Neural progenitor cell (in vitro differentiated cells): ENCODE results near the gene SLIT1. TPM values are rescaled to one million over a fixed set of nuclear protein-coding genes. Genes with fewer than 3 reads are reported as not detected.
A peak's percentile ranks its signal among the peaks of the same experiment; 100 is the strongest.

Experiments used
- DNase-seq: peaks from one replicate; pipeline ENCODE4 v3.0.0-alpha.2; 2016; ENCODE audit warnings: low spot score
- H2AFZ ChIP-seq: fragments of 200-600 bp; sonication (generic); replicated peaks from 2 replicates; pipeline ENCODE4 v1.6.1; 2016; ENCODE audit warnings: antibody characterized with exemption
- H3F3A ChIP-seq: fragments of 200-600 bp; sonication (generic); 2 replicates; pipeline ENCODE4 v1.6.1; 2016; ENCODE audit warnings: antibody characterized with exemption, low read depth
- H3K27ac ChIP-seq: fragments of 200-600 bp; sonication (generic); 2 replicates; pipeline ENCODE4 v1.5.1; 2016; ENCODE audit warnings: mild to moderate bottlenecking
- H3K27me3 ChIP-seq: fragments of 200-600 bp; sonication (generic); 2 replicates; pipeline ENCODE4 v1.6.1; 2016; ENCODE audit warnings: mild to moderate bottlenecking, moderate library complexity
- H3K36me3 ChIP-seq: fragments of 200-600 bp; sonication (generic); 2 replicates; pipeline ENCODE4 v1.5.1; 2016
- H3K4me1 ChIP-seq: fragments of 200-600 bp; sonication (generic); 2 replicates; pipeline ENCODE4 v1.6.1; 2016; ENCODE audit warnings: mixed run types
- H3K4me2 ChIP-seq: fragments of 200-600 bp; sonication (generic); 2 replicates; pipeline ENCODE4 v1.6.1; 2016
- H3K4me3 ChIP-seq: fragments of 200-600 bp; sonication (generic); 2 replicates; pipeline ENCODE4 v1.5.1; 2016
- H3K79me2 ChIP-seq: fragments of 200-600 bp; sonication (generic); 2 replicates; pipeline ENCODE4 v1.6.1; 2016; ENCODE audit warnings: low read depth
- H3K9ac ChIP-seq: fragments of 200-600 bp; sonication (generic); 2 replicates; pipeline ENCODE4 v1.6.1; 2016
- H3K9me3 ChIP-seq: fragments of 200-600 bp; sonication (generic); 2 replicates; pipeline ENCODE4 v1.5.1; 2016; ENCODE audit warnings: low read depth
- H4K20me1 ChIP-seq: fragments of 200-600 bp; sonication (generic); 2 replicates; pipeline ENCODE4 v1.6.1; 2016; ENCODE audit warnings: low read depth
- H3K27ac Mint-ChIP-seq: 3 replicates; pipeline ENCODE4 v1.8.0; 2021; ENCODE audit warnings: mixed read lengths
- H3K27me3 Mint-ChIP-seq: 2 replicates; pipeline ENCODE4 v1.8.0; 2022; ENCODE audit warnings: low read depth, mild to moderate bottlenecking, inconsistent platforms, moderate library complexity, mixed read lengths; ENCODE audit not compliant: insufficient read depth
- H3K36me3 Mint-ChIP-seq: 3 replicates; pipeline ENCODE4 v1.8.0; 2021; ENCODE audit warnings: mixed read lengths
- H3K4me1 Mint-ChIP-seq: 3 replicates; pipeline ENCODE4 v1.8.0; 2021; ENCODE audit warnings: mixed read lengths
- H3K4me3 Mint-ChIP-seq: 3 replicates; pipeline ENCODE4 v1.8.0; 2021; ENCODE audit warnings: mild to moderate bottlenecking, moderate library complexity, mixed read lengths
- H3K9me3 Mint-ChIP-seq: 3 replicates; pipeline ENCODE4 v1.8.0; 2020; ENCODE audit warnings: mixed read lengths
- CTCF ChIP-seq: fragments of 200-600 bp; sonication (generic); IDR thresholded peaks from 2 replicates; pipeline ENCODE4 v1.5.1; 2017; ENCODE audit warnings: antibody characterized with exemption, mild to moderate bottlenecking
- EZH2 ChIP-seq: fragments of 200-600 bp; sonication (generic); IDR thresholded peaks from 2 replicates; pipeline ENCODE4 v1.6.1; 2017; ENCODE audit warnings: antibody characterized with exemption, mild to moderate bottlenecking, moderate library complexity
- EZH2phosphoT487 ChIP-seq: fragments of 200-600 bp; sonication (generic); IDR thresholded peaks from 2 replicates; pipeline ENCODE4 v1.6.1; 2017; ENCODE audit warnings: antibody characterized with exemption
- total RNA-seq: library from RNA; depleted of rRNA; stranded (reverse); fragments of >200 nt; gene quantifications from 2 replicates; pipeline ENCODE4 v1.2.3, GENCODE V29; 2015; ENCODE audit warnings: low replicate concordance

Gene SLIT1
- total RNA-seq, 1 donor from 2014 or later: 0.92 TPM

GRCh38 chr10:97139651-97140048 lies 46.1 kb downstream of the SLIT1 start:
- DNase-seq: no peak
- Mint-ChIP-seq H3K4me3 (peak overlapping the region; percentile 44), H3K27me3 (peaks cover 41% of the 10 kb centered on the region), H3K36me3 (no peaks in the 10 kb centered on the region), H3K27ac (peak overlapping the region; percentile 46), H3K4me1 (peaks cover 75% of the 10 kb centered on the region), H3K9me3 (peaks cover 9% of the 10 kb centered on the region)
- no peak overlapping the region for H2AFZ ChIP-seq
- H3K9ac ChIP-seq: no peak overlapping the region
- no peaks in the 10 kb centered on the region for H3K36me3 ChIP-seq
- H3K79me2 ChIP-seq: no peaks in the 10 kb centered on the region
- peaks cover 36% of the 10 kb centered on the region for H3K27me3 ChIP-seq
- H3K27ac ChIP-seq: no peak overlapping the region
- no peaks in the 10 kb centered on the region for H4K20me1 ChIP-seq
- H3K4me1 ChIP-seq: peaks cover 28% of the 10 kb centered on the region
- no peak overlapping the region for H3K4me3 ChIP-seq
- H3K4me2 ChIP-seq: peak overlapping the region; percentile 62
- no peaks in the 10 kb centered on the region for H3K9me3 ChIP-seq
- H3F3A ChIP-seq: peaks cover 7% of the 10 kb centered on the region
- no peak for TF ChIP-seq CTCF
- TF ChIP-seq EZH2phosphoT487: no peak
- no peak for TF ChIP-seq EZH2

GRCh38 chr10:97138846-97139245 lies 46.9 kb downstream of the SLIT1 start:
- Histone ChIP-seq H3K4me3 (no peak overlapping the region), H3K36me3 (no peaks in the 10 kb centered on the region), H2AFZ (no peak overlapping the region), H3K4me2 (no peak overlapping the region), H3K9me3 (no peaks in the 10 kb centered on the region), H3K79me2 (no peaks in the 10 kb centered on the region), H3K4me1 (peaks cover 30% of the 10 kb centered on the region), H3K27me3 (peaks cover 36% of the 10 kb centered on the region), H3K9ac (no peak overlapping the region), H3K27ac (no peak overlapping the region), H4K20me1 (no peaks in the 10 kb centered on the region), H3F3A (no peaks in the 10 kb centered on the region)
- Mint-ChIP-seq H3K27me3 (peaks cover 44% of the 10 kb centered on the region), H3K9me3 (peaks cover 9% of the 10 kb centered on the region), H3K4me1 (peaks cover 78% of the 10 kb centered on the region), H3K36me3 (no peaks in the 10 kb centered on the region), H3K4me3 (peak overlapping the region; percentile 25), H3K27ac (peak overlapping the region; percentile 28)
- TF ChIP-seq CTCF (no peak), EZH2 (no peak), EZH2phosphoT487 (no peak)
- DNase-seq: no peak

- H3K4me1 Mint-ChIP-seq: peaks cover 81% of the 10 kb centered on the region
- Histone ChIP-seq H3K27ac (no peak overlapping the region), H3F3A (no peaks in the 10 kb centered on the region), H3K4me2 (no peak overlapping the region), H3K79me2 (no peaks in the 10 kb centered on the region), H4K20me1 (no peaks in the 10 kb centered on the region), H3K27me3 (peaks cover 36% of the 10 kb centered on the region), H3K4me1 (peaks cover 32% of the 10 kb centered on the region), H3K4me3 (no peak overlapping the region), H3K9me3 (no peaks in the 10 kb centered on the region), H2AFZ (no peak overlapping the region), H3K36me3 (no peaks in the 10 kb centered on the region), H3K9ac (no peak overlapping the region)
- H3K4me3 Mint-ChIP-seq: no peak overlapping the region
- peaks cover 46% of the 10 kb centered on the region for H3K27me3 Mint-ChIP-seq
- TF ChIP-seq CTCF: peak; percentile 55
- TF ChIP-seq EZH2: no peak
- TF ChIP-seq EZH2phosphoT487: no peak
- peaks cover 9% of the 10 kb centered on the region for H3K9me3 Mint-ChIP-seq
- H3K27ac Mint-ChIP-seq: no peak overlapping the region
- DNase-seq: peak; percentile 64
- H3K36me3 Mint-ChIP-seq: no peaks in the 10 kb centered on the region
Observed at GRCh38 chr10:97138174-97138573, 47.6 kb downstream of the SLIT1 start.
